HUES64 (cell line): ENCODE measurements around the gene FLVCR2.

Experiments used
- H3K27ac ChIP-seq: 2 replicates; pipeline ENCODE4 v1.7.0; 2013; ENCODE audit warnings: low read depth, low read length, inconsistent platforms
- H3K27me3 ChIP-seq: 2 replicates; pipeline ENCODE4 v1.6.1; 2013; ENCODE audit warnings: mild to moderate bottlenecking, low read length; ENCODE audit not compliant: insufficient read depth
- H3K36me3 ChIP-seq: 2 replicates; pipeline ENCODE4 v1.6.1; 2013; ENCODE audit warnings: mild to moderate bottlenecking, low read length; ENCODE audit not compliant: insufficient read depth
- H3K4me1 ChIP-seq: 2 replicates; pipeline ENCODE4 v1.6.1; 2013; ENCODE audit warnings: mild to moderate bottlenecking, low read length, moderate library complexity; ENCODE audit not compliant: insufficient read depth
- H3K4me3 ChIP-seq: 2 replicates; pipeline ENCODE4 v1.5.1; 2013; ENCODE audit warnings: mild to moderate bottlenecking, low read length, moderate library complexity
- H3K9ac ChIP-seq: 2 replicates; pipeline ENCODE4 v1.6.1; 2013; ENCODE audit warnings: mild to moderate bottlenecking, low read depth, low read length
- H3K9me3 ChIP-seq: 2 replicates; pipeline ENCODE4 v1.6.1; 2013; ENCODE audit warnings: low read depth, low read length; ENCODE audit not compliant: insufficient read depth
- WGBS: fragments of 150-250, 120-280 bp; methylation state at CpG from one replicate; pipeline ENCODE4 v1.1.7; 2013; ENCODE audit warnings: missing lambda C conversion rate; 5-methylcytosine and 5-hydroxymethylcytosine counted together

Gene FLVCR2

DNA sequence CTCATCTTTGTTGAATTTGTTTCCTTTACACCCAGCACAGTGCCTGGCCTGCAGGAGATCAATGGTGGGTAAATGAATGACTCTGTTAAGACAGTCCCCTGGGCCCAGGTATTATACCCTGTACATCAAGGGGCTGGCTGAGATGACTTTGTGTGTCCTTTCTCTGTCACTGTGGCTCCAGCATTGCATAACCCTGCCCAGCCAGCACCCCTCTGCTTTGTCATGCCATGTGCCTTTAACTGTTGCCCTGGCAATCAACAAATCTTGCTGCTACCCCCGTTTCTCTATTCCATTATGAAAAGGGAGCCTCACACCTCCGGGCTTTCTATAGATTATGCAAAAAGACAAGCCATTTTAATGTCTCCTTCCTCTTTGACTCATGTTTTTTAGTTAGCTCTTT lies 7.6 kb upstream of the FLVCR2 start:
- H3K9ac ChIP-seq: no peak overlapping the region
- no peaks in the 10 kb centered on the region for H3K9me3 ChIP-seq
- H3K27me3 ChIP-seq: no peaks in the 10 kb centered on the region
- H3K36me3 ChIP-seq: no peaks in the 10 kb centered on the region
- no peak overlapping the region for H3K27ac ChIP-seq
- H3K4me3 ChIP-seq: no peak overlapping the region
- 72% methylated on average over 2 of the region's 2 CpGs for WGBS
- no peaks in the 10 kb centered on the region for H3K4me1 ChIP-seq

DNA sequence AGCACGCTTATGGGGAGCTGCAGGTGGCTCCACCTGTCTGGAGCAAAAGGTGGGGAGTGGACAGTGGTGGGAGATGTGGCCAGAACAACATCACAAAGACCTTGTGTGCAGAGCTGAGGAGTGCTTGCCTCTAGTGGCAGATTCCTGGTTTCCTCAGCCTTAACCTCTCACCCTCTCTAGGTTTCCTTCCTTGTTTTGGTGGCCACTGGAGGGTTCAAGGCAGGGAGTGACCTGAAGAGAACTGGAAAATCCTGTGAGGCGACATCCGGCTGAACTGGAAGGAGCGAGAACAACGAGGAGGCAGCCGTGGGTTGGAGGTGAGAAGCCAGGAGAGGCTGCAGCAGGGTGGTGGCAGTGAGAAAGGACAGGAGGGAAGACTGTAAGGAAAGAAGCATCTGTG lies 6.3 kb upstream of the FLVCR2 start:
- H3K9me3 ChIP-seq: no peaks in the 10 kb centered on the region
- WGBS: 90% methylated on average over 6 of the region's 6 CpGs

DNA sequence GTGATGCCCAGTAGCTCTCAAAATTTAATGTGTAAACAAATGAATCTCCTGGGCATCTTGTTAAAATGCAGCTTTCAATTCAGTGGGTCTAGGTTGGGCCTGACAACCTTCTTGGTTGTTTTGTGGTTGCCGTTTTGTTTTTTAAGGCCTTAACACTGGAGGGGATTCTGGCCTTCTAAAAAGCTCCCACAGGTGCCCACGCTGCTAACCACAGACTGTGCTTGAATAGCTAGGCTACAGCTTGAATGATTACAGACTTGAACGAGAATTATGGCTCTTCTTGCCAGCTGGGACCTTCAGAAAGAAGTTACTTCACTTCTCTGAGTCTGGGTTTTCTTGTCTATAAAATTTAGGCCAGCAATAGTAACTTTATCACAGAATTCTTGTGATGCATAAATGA lies 1.3 kb upstream of the FLVCR2 start:
- H3K9me3 ChIP-seq: no peaks in the 10 kb centered on the region
- H3K4me3 ChIP-seq: no peak overlapping the region
- no peak overlapping the region for H3K27ac ChIP-seq
- peaks cover 11% of the 10 kb centered on the region for H3K27me3 ChIP-seq
- H3K36me3 ChIP-seq: no peaks in the 10 kb centered on the region
- H3K4me1 ChIP-seq: peaks cover 8% of the 10 kb centered on the region; the same call in 1 of the 2 replicates
- WGBS: 90% methylated on average over 3 of the region's 3 CpGs
- no peak overlapping the region for H3K9ac ChIP-seq

More for the DNA sequence above, 6.3 kb upstream of the FLVCR2 start:
- Histone ChIP-seq H3K27ac (no peak overlapping the region), H3K27me3 (no peaks in the 10 kb centered on the region), H3K36me3 (no peaks in the 10 kb centered on the region), H3K9ac (no peak overlapping the region), H3K4me1 (no peaks in the 10 kb centered on the region), H3K4me3 (no peak overlapping the region)

DNA sequence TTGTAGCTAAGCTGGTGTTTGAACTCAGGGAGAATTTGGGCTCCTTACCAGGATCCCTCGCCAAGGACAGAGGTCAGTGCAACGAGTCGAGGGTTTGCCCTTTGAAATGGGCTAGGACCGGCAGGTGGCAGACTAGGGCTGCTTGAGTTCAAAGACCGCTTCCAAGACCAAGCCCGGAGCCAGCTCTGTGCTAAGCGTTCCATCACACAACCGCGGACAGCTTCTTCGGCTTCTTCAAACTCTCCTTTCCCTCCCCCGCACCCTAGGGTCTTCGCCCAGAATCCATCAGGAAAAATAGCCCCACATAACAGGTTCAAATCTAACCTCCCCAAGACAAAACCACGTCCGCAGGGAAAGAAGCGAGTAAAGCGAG lies 705 bp upstream of the FLVCR2 start:
- Histone ChIP-seq H3K27me3 (peaks cover 11% of the 10 kb centered on the region), H3K9me3 (no peaks in the 10 kb centered on the region), H3K4me3 (peak overlapping the region; percentile 64), H3K4me1 (peaks cover 8% of the 10 kb centered on the region; the same call in 1 of the 2 replicates), H3K36me3 (no peaks in the 10 kb centered on the region), H3K9ac (peak overlapping the region; percentile 47), H3K27ac (no peak overlapping the region)
- WGBS: 1% methylated on average over 16 of the region's 16 CpGs

DNA sequence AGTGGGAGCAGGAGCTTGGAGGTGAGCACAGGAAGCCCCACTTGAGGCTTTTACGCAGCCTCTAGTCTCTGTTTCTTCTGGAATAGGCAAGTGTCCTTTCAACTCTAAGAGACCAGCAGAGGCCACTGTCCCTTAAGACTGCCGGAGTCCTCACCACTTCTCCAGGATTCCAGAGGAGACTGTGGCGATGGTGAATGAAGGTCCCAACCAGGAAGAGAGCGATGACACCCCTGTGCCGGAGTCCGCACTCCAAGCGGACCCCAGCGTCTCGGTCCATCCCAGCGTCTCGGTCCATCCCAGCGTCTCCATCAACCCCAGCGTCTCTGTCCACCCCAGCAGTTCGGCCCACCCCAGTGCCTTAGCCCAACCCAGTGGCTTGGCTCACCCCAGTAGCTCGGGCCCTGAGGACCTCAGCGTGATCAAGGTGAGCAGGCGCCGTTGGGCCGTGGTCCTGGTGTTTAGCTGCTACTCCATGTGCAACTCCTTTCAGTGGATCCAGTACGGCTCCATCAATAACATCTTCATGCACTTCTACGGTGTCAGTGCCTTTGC lies 442 bp downstream of the FLVCR2 start:
- H3K9me3 ChIP-seq: no peaks in the 10 kb centered on the region
- peaks cover 11% of the 10 kb centered on the region for H3K27me3 ChIP-seq
- peak overlapping the region; percentile 62 for H3K9ac ChIP-seq
- H3K4me3 ChIP-seq: peak overlapping the region; percentile 64
- WGBS: 71% methylated on average over 21 of the region's 21 CpGs
- no peaks in the 10 kb centered on the region for H3K36me3 ChIP-seq
- H3K4me1 ChIP-seq: peaks cover 8% of the 10 kb centered on the region; the same call in 1 of the 2 replicates
- no peak overlapping the region for H3K27ac ChIP-seq

DNA sequence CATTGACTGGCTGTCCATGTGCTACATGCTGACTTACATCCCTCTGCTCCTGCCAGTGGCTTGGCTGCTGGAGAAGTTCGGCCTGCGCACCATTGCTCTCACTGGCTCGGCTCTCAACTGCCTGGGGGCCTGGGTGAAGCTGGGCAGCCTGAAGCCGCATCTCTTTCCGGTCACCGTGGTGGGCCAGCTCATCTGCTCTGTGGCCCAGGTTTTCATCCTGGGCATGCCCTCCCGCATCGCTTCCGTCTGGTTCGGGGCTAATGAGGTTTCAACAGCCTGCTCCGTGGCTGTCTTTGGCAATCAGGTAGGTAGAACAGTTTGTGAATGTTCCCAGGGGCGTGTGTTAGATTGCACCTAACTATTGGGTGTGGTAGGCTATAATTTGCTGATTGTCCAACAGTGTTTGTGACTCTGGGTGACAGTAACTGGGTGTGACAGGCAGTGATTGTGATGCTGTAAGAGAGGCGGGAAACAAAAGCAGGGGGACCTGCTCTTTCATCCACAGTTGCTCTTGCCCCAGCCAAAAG lies 981 bp downstream of the FLVCR2 start:
- Histone ChIP-seq H3K9me3 (no peaks in the 10 kb centered on the region), H3K4me3 (peak overlapping the region; percentile 64), H3K9ac (no peak overlapping the region), H3K36me3 (no peaks in the 10 kb centered on the region), H3K4me1 (peaks cover 8% of the 10 kb centered on the region; the same call in 1 of the 2 replicates), H3K27me3 (peaks cover 11% of the 10 kb centered on the region), H3K27ac (no peak overlapping the region)
- 93% methylated on average over 13 of the region's 13 CpGs for WGBS

DNA sequence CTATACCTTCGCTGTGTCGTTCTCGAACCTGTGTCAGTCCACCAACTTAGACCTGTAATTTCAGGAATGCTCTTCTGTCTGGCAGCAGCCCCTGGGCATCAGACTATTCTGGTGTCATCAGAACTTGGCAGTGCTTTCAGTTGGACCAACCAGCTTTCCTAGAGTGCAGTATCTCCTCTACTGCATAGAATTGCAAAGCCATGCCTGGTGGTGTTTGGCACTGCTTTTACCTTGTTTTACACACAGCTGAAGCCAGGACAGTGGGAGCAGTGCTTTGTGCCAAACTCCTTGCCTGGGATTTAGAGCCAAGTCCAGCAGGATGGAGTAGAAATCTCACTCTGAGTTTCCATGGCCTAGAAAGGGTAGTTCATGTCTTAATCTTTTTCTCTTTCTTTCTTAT lies 1.5 kb downstream of the FLVCR2 start:
- Histone ChIP-seq H3K9me3 (no peaks in the 10 kb centered on the region), H3K9ac (no peak overlapping the region), H3K27me3 (peaks cover 11% of the 10 kb centered on the region), H3K4me1 (peaks cover 8% of the 10 kb centered on the region; the same call in 1 of the 2 replicates), H3K27ac (no peak overlapping the region), H3K36me3 (no peaks in the 10 kb centered on the region), H3K4me3 (no peak overlapping the region)
- 96% methylated on average over 3 of the region's 3 CpGs for WGBS

DNA sequence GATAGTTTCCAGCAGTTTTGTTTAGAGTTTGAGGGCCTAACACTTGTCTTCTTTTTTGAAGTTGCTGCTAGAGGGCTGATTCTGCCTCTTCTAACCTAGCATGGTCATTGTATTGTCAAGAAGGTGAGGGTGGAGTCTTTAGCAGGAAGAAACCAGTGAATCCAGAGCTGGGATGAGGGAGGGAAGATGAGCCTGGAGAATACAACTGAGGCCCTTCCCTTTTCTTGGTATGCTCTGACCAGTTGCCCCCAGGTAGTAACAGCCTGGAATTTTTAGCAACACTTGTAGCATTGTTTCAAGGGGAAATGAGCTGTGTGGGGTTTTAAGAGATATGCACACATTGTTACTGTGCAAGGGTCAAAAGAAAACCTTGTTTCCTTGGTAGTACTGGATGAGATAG lies 9.0 kb downstream of the FLVCR2 start:
- no peak overlapping the region for H3K4me3 ChIP-seq
- H3K27ac ChIP-seq: no peak overlapping the region
- no peak overlapping the region for H3K9ac ChIP-seq
- no peaks in the 10 kb centered on the region for H3K36me3 ChIP-seq
- no peaks in the 10 kb centered on the region for H3K27me3 ChIP-seq
- 0 out of 2 replicates have a peak, but pooled peaks cover 9% of the 10 kb centered on the region for H3K4me1 ChIP-seq
- H3K9me3 ChIP-seq: peaks cover 5% of the 10 kb centered on the region

DNA sequence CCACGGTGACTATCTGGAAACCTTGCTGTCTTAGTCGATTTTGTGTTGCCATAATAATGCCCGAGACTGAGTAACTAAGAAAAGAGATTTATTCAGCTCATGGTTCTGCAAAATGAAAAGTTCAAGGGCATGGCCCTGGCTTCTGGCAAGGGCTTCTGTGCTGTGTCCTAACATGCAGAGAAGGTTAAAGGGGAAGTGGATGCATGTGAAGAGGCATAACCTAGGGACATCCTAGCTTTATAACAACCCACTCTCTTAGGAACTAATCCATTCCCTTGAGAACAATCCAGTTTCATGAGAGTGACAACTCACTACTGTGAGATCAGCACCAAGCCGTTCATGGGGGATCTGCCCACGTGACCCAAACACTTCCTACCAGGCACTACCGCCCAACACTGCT lies 11.5 kb downstream of the FLVCR2 start:
- Histone ChIP-seq H3K36me3 (no peaks in the 10 kb centered on the region), H3K9ac (no peak overlapping the region), H3K9me3 (peaks cover 6% of the 10 kb centered on the region), H3K4me1 (0 out of 2 replicates have a peak, but pooled peaks cover 9% of the 10 kb centered on the region), H3K27ac (no peak overlapping the region), H3K4me3 (no peak overlapping the region), H3K27me3 (no peaks in the 10 kb centered on the region)
- 94% methylated on average over 6 of the region's 6 CpGs for WGBS

DNA sequence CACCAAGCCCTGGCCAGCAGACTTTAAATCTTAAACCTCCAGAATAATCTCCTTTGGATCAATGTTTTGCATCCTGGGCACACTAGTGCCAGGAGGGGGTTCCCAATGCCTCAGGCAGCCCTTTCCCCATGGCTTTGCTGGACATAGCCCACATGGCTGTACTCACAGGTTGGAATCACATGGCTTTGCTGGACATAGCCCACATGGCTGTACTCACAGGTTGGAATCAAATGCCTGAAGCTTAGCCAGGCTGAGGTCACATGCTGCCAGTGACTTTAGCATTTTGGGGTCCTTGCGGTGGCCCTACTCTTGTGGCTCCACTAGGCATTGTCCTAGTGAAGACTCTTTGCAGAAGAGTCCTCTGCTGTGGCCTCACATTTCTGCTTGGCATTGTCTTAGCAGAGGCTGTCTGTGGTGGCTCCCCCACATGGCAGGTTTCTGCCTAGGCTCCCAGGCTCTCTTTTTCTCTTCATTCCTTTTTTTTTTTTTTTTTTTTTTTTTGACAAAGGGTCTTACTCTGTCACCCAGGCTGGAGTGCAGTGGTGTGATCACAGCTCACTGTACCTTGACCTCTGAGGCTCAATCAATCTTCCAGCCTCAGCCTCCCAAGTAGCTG lies 13.0 kb downstream of the FLVCR2 start:
- H3K27me3 ChIP-seq: no peaks in the 10 kb centered on the region
- H3K27ac ChIP-seq: no peak overlapping the region
- no peaks in the 10 kb centered on the region for H3K36me3 ChIP-seq
- no peak overlapping the region for H3K4me3 ChIP-seq
- WGBS: 97% methylated on average over 1 of the region's 1 CpG
- peaks cover 6% of the 10 kb centered on the region for H3K9me3 ChIP-seq
- 0 out of 2 replicates have a peak, but pooled peaks cover 9% of the 10 kb centered on the region for H3K4me1 ChIP-seq
- H3K9ac ChIP-seq: no peak overlapping the region

DNA sequence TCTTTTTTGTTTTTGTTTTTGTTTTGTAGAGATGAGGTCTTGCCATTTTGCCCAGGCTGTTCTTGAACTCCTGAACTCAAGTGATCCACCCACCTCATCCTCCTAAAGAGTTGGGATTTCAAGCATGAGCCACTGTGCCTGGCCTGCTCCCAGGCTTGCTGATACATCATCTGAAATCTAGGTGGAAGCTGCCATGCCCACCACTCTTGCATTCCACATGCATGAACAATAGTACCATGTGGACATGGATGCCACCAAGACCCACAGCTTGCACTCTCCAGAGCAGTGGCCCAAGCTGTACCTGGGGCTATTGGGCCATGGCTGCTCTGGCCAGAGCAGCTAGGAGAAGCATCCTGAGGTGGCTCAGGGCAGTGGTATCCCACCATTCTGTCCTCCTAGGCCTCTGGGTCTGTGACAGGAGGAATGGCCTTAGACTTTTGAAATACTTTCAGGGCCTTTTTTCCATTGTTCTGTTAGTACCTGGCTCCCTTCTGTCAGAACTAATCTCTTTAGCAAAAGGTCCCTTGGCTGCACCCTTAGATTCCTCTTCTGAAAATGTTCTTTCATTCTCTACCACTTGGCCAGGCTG lies 13.7 kb downstream of the FLVCR2 start:
- Histone ChIP-seq H3K36me3 (no peaks in the 10 kb centered on the region), H3K27me3 (no peaks in the 10 kb centered on the region), H3K4me1 (0 out of 2 replicates have a peak, but pooled peaks cover 7% of the 10 kb centered on the region), H3K27ac (no peak overlapping the region), H3K9ac (no peak overlapping the region), H3K4me3 (no peak overlapping the region), H3K9me3 (peaks cover 6% of the 10 kb centered on the region)
